GM12878 (cell line): ENCODE data around the gene OR1F1. TPM values are rescaled to one million over a fixed set of nuclear protein-coding genes. Genes with fewer than 3 reads are reported as not detected.

Experiments
- BCLAF1 ChIP-seq: fragments of 450-650 bp; IDR thresholded peaks from 2 replicates; pipeline ENCODE4 v1.6.1; 2017; ENCODE audit warnings: antibody characterized with exemption, mild to moderate bottlenecking, moderate library complexity
- DPF2 ChIP-seq: fragments of 450-650 bp; IDR thresholded peaks from 2 replicates; pipeline ENCODE4 v1.6.1; 2017; ENCODE audit warnings: mild to moderate bottlenecking
- E2F4 ChIP-seq: IDR thresholded peaks from 2 replicates; pipeline ENCODE4 v1.6.1; 2012; ENCODE audit warnings: low read depth, low read length, improper control_type of control experiment
- EZH2 ChIP-seq: IDR thresholded peaks from 2 replicates; pipeline ENCODE4 v1.6.1; 2012; ENCODE audit warnings: low read depth, mild to moderate bottlenecking, control low read depth, inconsistent platforms, low read length, borderline replicate concordance; ENCODE audit not compliant: control insufficient read depth
- HDAC6 ChIP-seq: fragments of 200-600 bp; sonication (generic); IDR thresholded peaks from one replicate; pipeline ENCODE4 v1.8.0; 2017; ENCODE audit warnings: antibody characterized with exemption; ENCODE audit not compliant: unreplicated experiment
- HSF1 ChIP-seq: fragments of 150-350 bp; IDR thresholded peaks from 2 replicates; pipeline ENCODE4 v1.6.1; 2014; ENCODE audit warnings: mild to moderate bottlenecking, low read depth, low read length
- JUNB ChIP-seq: IDR thresholded peaks from 2 replicates; pipeline ENCODE4 v1.6.1; 2016; ENCODE audit warnings: antibody characterized with exemption, mild to moderate bottlenecking
- LARP7 ChIP-seq: fragments of 450-650 bp; IDR thresholded peaks from 2 replicates; pipeline ENCODE4 v1.6.1; 2017; ENCODE audit warnings: mild to moderate bottlenecking
- MYB ChIP-seq: fragments of 150-350 bp; IDR thresholded peaks from 2 replicates; pipeline ENCODE4 v1.6.1; 2014; ENCODE audit warnings: mild to moderate bottlenecking, low read depth, low read length, borderline replicate concordance
- NFIC ChIP-seq: IDR thresholded peaks from 2 replicates; pipeline ENCODE4 v1.6.1; 2012; ENCODE audit warnings: low read depth, mild to moderate bottlenecking, inconsistent platforms, low read length, moderate library complexity
- NR2F1 ChIP-seq: fragments of 450-650 bp; conservative IDR thresholded peaks from 2 replicates; pipeline ENCODE4 v1.6.1; 2017; ENCODE audit warnings: mild to moderate bottlenecking
- RELA ChIP-seq: fragments of 450-650 bp; IDR thresholded peaks from 2 replicates; pipeline ENCODE4 v1.8.0; 2014; ENCODE audit warnings: borderline replicate concordance; ENCODE audit not compliant: partially characterized antibody
- SMARCA5 ChIP-seq: fragments of 450-650 bp; IDR thresholded peaks from 2 replicates; pipeline ENCODE4 v1.6.1; 2017; ENCODE audit warnings: mild to moderate bottlenecking
- STAT1 ChIP-seq: fragments of 450-650 bp; conservative IDR thresholded peaks from 2 replicates; pipeline ENCODE4 v1.6.1; 2014; ENCODE audit warnings: antibody characterized with exemption, mild to moderate bottlenecking
- TARDBP ChIP-seq: IDR thresholded peaks from 2 replicates; pipeline ENCODE4 v1.6.1; 2016; ENCODE audit warnings: borderline replicate concordance
- TBL1XR1 ChIP-seq: IDR thresholded peaks from 2 replicates; pipeline ENCODE4 v1.6.1; 2012; ENCODE audit warnings: low read depth, low read length, improper control_type of control experiment
- USF2 ChIP-seq: IDR thresholded peaks from 2 replicates; pipeline ENCODE4 v1.6.1; 2011; ENCODE audit warnings: low read depth, low read length, improper control_type of control experiment, borderline replicate concordance
- ZNF687 ChIP-seq: fragments of 450-650 bp; IDR thresholded peaks from 2 replicates; pipeline ENCODE4 v1.6.1; 2017; ENCODE audit warnings: mild to moderate bottlenecking, moderate library complexity
- polyA plus RNA-seq, 11 experiments: library from polyadenylated mRNA; depleted of rRNA in 4 of 11; unstranded in 6 of 11; stranded (reverse) in 5 of 11; fragments of >200 nt; fragmentation: Nextera tagmentation in 4 of 11; fragmentation: Illumina TruSeq in 1 of 11; extraction: Ambion mirVana in 4 of 11; extraction: Trizol in 1 of 11; gene quantifications; 1 replicate in 1 of 11; 2 replicates in 10 of 11; pipeline versions ENCODE4 v1.2.1 to v1.2.3, GENCODE V29; 2011 to 2016; ENCODE audit warnings: inconsistent platforms in 2 of 11, missing spikeins in 2 of 11, low read depth in 1 of 11
- total RNA-seq, 4 experiments: library from RNA; depleted of rRNA in 3 of 4; stranded (reverse); fragments of >200 nt in 3 of 4; fragmentation: Illumina TruSeq in 1 of 4; extraction: Trizol in 1 of 4; gene quantifications; 2 replicates each; pipeline versions ENCODE4 v1.2.1 to v1.2.3, GENCODE V29; 2013 to 2021

OR1F1 gene
- total and polyA plus RNA-seq, 10 of the 15 experiments (the other 5 are each of a cell fraction or from before 2014, with no cell fraction given) = 0.10 to 0.14 (median 0.12) TPM; not detected in 7

GRCh38 chr16:3150346-3151218 is 37.4 kb upstream of the OR1F1 start (continued):
- TF ChIP-seq BCLAF1 (no peak), EZH2 (no peak), USF2 (no peak), MYB (no peak), STAT1 (peak; percentile 89; the same call in 1 of the 2 replicates), TARDBP (peak; percentile 99), LARP7 (peak; percentile 59; the same call in 1 of the 2 replicates), SMARCA5 (peak; percentile 82), JUNB (no peak), ZNF687 (no peak), HSF1 (no peak; the same call in 1 of the 2 replicates), E2F4 (peak; percentile 46; the same call in 1 of the 2 replicates), DPF2 (peak; percentile 41), HDAC6 (no peak), RELA (peak; percentile 93), NR2F1 (0 out of 2 replicates have a peak, but pooled peaks have one; percentile 34), NFIC (no peak; the same call in 1 of the 2 replicates), TBL1XR1 (peak; percentile 91)
